ENCODE measurements around the gene VGF. TPM values are rescaled to one million over a fixed set of nuclear protein-coding genes. Genes with fewer than 3 reads are reported as not detected.
A peak's percentile ranks its signal among the peaks of the same experiment; 100 is the strongest.

Gene VGF
- total RNA-seq, 1 donor from 2014 or later = 0.77 TPM

- peaks cover 44% of the 10 kb centered on the region for H3K27me3 Mint-ChIP-seq (ENCODE audit: unreplicated experiment)
- no peak overlapping the region for H3K27ac Mint-ChIP-seq (ENCODE audit: unreplicated experiment)
- H3K9me3 Mint-ChIP-seq (ENCODE audit: unreplicated experiment) = no peaks in the 10 kb centered on the region
- no peak for DNase-seq (ENCODE audit: low spot score)
- H3K4me1 Mint-ChIP-seq (ENCODE audit: unreplicated experiment) = peaks cover 12% of the 10 kb centered on the region
- no peak for TF ChIP-seq CTCF (IDR thresholded peaks at IDR 0.05; ENCODE audit: unreplicated experiment)
- H3K36me3 Mint-ChIP-seq (ENCODE audit: low read depth, unreplicated experiment) = no peaks in the 10 kb centered on the region
- no peak overlapping the region for H3K4me3 Mint-ChIP-seq (ENCODE audit: unreplicated experiment)
These were observed 10.3 kb upstream of the VGF start for GRCh38 chr7:101175664-101176063.

DNA sequence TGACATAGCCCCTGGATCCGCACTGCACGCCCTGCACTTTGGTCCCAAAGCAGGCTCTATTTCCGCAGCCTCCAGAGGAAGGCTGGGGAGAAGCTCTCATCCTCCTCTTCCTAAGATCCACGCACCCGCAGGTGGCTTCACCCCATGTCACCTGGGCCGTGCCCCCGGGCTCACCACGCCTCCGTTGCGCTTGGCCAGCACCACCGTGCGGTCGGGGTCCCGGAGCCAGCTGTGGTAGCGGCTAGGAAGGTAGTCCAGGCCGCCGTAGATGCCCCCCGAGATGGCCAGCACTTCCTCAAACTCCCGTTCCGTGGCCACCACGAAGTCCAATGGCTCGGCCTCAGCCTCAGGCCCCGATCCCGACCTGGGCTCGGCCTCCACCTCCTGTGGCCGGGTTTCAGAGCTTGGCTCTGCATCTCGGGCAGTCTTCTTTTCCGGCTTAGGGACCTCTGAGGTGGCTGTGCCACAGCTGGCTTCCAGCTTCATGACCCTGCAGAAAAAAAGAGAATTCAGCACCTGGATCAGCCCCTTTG lies 9.0 kb upstream of the VGF start:
- H3K9me3 Mint-ChIP-seq (ENCODE audit: unreplicated experiment) = no peaks in the 10 kb centered on the region
- peaks cover 3% of the 10 kb centered on the region for H3K36me3 Mint-ChIP-seq (ENCODE audit: low read depth, unreplicated experiment)
- no peak overlapping the region for H3K27ac Mint-ChIP-seq (ENCODE audit: unreplicated experiment)
- TF ChIP-seq CTCF (IDR thresholded peaks at IDR 0.05; ENCODE audit: unreplicated experiment) = no peak
- no peak overlapping the region for H3K4me3 Mint-ChIP-seq (ENCODE audit: unreplicated experiment)
- H3K27me3 Mint-ChIP-seq (ENCODE audit: unreplicated experiment) = peaks cover 48% of the 10 kb centered on the region
- DNase-seq (ENCODE audit: low spot score) = no peak
- H3K4me1 Mint-ChIP-seq (ENCODE audit: unreplicated experiment) = peaks cover 17% of the 10 kb centered on the region

DNA sequence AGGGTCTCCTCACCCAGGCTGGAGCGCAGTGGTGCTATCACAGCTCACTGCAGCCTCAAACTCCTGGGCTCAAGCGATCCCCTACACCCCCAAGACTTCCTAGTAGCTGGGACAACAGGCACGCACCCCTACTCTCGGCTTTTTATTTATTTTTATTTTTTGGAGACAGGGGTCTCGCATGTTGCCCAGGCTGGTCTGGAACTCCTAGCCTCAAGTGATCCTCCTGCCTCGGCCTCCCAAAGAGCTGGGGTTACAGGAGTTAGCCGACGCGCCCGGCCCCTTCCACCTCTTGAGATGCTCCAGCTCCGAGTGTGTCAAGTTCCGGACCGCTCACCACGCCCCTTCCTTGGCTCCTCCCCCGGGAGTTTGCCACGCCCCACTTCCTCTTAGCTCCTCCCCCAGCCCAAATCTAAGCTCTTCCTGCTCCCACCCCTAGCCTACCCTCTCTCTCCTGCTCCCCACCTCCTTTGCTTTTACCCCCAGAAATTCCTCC lies 8.4 kb upstream of the VGF start:
- Mint-ChIP-seq H3K36me3 (ENCODE audit: low read depth, unreplicated experiment) (peaks cover 7% of the 10 kb centered on the region), H3K27me3 (ENCODE audit: unreplicated experiment) (peaks cover 52% of the 10 kb centered on the region), H3K9me3 (ENCODE audit: unreplicated experiment) (no peaks in the 10 kb centered on the region), H3K27ac (ENCODE audit: unreplicated experiment) (no peak overlapping the region), H3K4me1 (ENCODE audit: unreplicated experiment) (peaks cover 20% of the 10 kb centered on the region), H3K4me3 (ENCODE audit: unreplicated experiment) (no peak overlapping the region)
- DNase-seq (ENCODE audit: low spot score) = peak; percentile 32
- no peak for TF ChIP-seq CTCF (IDR thresholded peaks at IDR 0.05; ENCODE audit: unreplicated experiment)

GRCh38 chr7:101172854-101173751 lies 7.7 kb upstream of the VGF start:
- Mint-ChIP-seq H3K9me3 (ENCODE audit: unreplicated experiment) (no peaks in the 10 kb centered on the region), H3K4me3 (ENCODE audit: unreplicated experiment) (no peak overlapping the region), H3K27me3 (ENCODE audit: unreplicated experiment) (peaks cover 56% of the 10 kb centered on the region), H3K36me3 (ENCODE audit: low read depth, unreplicated experiment) (peaks cover 7% of the 10 kb centered on the region), H3K4me1 (ENCODE audit: unreplicated experiment) (peaks cover 20% of the 10 kb centered on the region), H3K27ac (ENCODE audit: unreplicated experiment) (no peak overlapping the region)
- DNase-seq (ENCODE audit: low spot score) = no peak
- TF ChIP-seq CTCF (IDR thresholded peaks at IDR 0.05; ENCODE audit: unreplicated experiment) = no peak
